HG03108 (cell line): ENCODE results near the gene CD200R1.

Source experiments
- ATAC-seq: cut with Tn5 transposase; IDR thresholded peaks from one replicate; pipeline ENCODE4 v1.9.1; 2021; ENCODE audit warnings: moderate library complexity; ENCODE audit not compliant: unreplicated experiment

Gene CD200R1

DNA sequence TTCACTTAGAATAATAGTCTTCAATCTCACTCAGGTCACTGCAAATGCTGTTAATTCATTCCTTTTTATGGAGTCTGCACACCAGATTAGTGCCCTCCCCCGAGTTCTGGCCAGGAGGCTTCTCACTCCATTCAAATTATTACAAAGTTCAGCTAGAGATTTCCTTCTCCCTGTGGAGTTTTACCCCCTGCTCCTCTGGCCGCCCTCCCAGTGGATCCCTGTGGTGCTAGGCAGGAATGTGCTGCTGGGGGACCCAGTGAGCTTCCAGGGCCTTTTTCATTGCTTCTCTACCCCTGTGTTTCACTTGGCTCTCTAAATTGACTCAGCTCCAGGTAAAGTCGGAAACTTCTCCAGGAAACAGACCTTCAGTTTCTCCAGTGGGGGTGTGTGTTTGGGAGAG lies 85.5 kb downstream of the CD200R1 start:
- no peak for ATAC-seq

DNA sequence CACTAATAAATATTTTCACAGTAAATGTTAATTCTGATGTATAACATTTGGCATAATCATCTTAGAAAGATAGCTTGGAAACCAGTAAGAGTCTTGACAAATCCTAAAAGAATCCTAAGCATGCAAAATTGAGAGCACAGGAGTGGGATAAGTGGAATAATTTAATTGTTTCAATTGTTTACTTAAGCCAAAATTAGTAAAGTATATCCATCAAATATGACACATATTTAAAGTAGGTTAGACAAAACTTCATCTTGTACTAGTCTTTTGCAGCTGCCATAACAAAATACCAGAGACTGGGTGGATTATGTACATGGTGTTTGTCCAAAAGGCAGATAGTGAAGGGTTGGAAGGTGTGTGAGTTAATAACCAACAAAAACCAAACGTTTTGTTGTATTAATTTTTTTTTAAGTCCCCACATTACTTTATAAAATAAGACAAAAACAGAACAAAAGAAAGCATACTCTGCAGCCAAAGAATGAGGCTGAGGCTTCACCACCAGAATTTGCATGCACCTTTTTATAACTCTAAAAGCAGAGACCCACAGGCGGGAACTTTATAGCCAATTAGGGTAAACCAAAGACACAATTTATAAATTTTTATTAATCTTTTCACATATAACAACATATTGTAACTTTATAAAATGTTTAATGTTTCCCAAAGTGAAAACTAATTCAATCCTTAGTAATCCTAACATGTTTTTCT lies 86.4 kb downstream of the CD200R1 start:
- ATAC-seq = no peak

GRCh38 chr3:112884678-112885290 lies 90.1 kb downstream of the CD200R1 start:
- no peak for ATAC-seq

DNA sequence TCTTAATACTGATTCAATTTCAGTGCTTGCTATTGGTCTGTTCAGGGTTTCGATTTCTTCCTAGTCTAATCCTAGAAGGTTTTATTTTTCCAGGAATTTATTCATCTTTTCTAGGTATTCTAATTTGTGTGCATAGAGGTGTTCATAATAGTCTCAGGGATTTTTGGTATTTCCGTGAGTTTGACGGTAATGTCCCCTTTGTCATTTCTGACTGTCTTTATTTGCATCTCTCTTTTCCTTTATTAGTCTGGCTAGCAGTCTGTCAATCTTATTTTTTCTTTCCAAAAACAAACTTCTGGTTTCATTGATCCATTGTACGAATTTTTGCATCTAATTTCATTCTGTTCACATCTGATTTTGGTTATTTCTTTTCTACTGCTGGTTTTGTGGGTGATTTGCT lies 93.0 kb downstream of the CD200R1 start:
- no peak for ATAC-seq

DNA sequence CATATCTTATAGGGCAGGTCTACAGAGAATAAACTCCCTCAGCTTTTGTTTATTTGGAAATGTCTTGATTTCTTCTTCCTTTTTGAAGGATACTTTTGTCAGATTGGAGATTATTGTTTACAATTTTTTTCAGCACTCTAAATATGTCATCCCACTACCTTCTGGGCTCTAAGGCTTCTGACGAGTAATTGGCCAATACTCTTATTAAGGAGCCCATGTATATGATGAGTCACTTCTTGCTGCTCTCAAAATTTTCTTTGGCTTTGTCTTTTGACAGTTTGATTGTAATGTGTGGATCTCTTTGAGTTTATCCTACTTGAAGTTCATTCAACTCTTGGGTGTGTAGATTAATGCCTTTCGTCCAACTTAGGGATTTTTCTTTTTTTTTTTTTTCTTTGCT lies 99.3 kb downstream of the CD200R1 start:
- no peak for ATAC-seq

DNA sequence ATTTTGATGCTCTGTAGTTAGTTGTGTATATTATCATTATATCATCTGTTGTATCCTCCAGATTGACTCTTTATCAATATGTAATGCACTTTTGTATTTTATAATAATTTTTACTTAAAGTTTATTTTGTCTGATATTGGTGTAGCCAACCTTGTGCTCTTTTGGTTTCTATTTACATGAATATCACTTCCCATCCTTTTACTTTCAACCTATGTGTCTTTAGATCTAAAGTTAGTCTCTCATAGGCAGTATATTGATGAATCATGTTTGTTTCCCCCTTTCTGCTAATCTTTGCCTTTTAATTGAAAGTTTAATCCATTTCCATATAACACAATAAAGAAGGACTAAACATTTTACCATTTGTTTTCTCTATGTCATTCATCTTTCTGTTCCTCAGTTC lies 100.2 kb downstream of the CD200R1 start:
- ATAC-seq = peak; percentile 47

DNA sequence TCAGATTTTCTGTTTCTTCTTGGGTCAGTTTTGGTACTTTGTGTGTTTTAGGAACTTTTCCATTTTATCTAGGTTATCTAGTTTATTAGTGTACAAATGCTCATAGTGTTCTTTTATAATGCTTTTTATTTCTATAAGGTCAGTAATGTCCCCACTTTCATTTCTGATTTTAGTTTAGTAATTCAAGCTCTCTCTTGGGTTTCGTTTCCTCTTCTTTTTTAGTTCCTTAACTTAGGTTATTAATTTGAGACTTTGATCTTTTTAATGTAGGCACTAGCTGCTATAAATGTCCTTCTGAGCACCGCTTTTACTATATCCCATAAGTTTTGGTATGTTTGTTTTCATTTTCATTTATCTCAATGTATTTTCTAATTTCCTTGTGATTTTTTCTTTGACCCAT lies 101.3 kb downstream of the CD200R1 start:
- ATAC-seq = peak; percentile 75

- ATAC-seq = no peak
Observed at GRCh38 chr3:112871735-112872134, 103.2 kb downstream of the CD200R1 start.
